GM21576 (cell line): ENCODE results near the gene LGI4.

Source experiments
- ATAC-seq: cut with Tn5 transposase; IDR thresholded peaks from one replicate; pipeline ENCODE4 v1.9.1; 2021; ENCODE audit warnings: mild to moderate bottlenecking, moderate library complexity; ENCODE audit not compliant: unreplicated experiment

The LGI4 gene

GRCh38 chr19:35088131-35088913 lies 46.5 kb downstream of the LGI4 start:
- no peak for ATAC-seq

- ATAC-seq = no peak
These were observed 47.5 kb downstream of the LGI4 start for GRCh38 chr19:35087393-35087792.

DNA sequence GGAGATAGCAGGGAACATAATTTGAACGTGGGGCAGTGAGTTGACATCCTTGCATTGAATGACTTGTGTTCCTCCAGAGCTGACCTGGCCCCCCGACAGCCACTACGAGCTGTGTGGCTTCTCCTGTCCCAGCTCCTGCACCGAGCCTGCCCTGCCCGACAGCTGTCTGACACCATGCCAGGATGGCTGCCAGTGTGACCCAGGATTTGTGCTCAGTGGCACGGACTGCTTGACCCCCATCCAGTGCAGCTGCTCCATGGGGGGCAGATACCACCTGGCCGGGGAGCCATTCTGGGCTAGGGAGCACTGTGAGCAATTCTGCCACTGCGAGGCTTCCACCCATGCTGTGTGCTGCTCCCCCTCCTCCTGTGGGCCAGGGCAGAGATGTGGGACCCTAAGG lies 48.4 kb downstream of the LGI4 start:
- no peak for ATAC-seq

- ATAC-seq = no peak
These were observed 48.9 kb downstream of the LGI4 start for GRCh38 chr19:35085947-35086346.

GRCh38 chr19:35084509-35084762 lies 50.4 kb downstream of the LGI4 start:
- no peak for ATAC-seq

DNA sequence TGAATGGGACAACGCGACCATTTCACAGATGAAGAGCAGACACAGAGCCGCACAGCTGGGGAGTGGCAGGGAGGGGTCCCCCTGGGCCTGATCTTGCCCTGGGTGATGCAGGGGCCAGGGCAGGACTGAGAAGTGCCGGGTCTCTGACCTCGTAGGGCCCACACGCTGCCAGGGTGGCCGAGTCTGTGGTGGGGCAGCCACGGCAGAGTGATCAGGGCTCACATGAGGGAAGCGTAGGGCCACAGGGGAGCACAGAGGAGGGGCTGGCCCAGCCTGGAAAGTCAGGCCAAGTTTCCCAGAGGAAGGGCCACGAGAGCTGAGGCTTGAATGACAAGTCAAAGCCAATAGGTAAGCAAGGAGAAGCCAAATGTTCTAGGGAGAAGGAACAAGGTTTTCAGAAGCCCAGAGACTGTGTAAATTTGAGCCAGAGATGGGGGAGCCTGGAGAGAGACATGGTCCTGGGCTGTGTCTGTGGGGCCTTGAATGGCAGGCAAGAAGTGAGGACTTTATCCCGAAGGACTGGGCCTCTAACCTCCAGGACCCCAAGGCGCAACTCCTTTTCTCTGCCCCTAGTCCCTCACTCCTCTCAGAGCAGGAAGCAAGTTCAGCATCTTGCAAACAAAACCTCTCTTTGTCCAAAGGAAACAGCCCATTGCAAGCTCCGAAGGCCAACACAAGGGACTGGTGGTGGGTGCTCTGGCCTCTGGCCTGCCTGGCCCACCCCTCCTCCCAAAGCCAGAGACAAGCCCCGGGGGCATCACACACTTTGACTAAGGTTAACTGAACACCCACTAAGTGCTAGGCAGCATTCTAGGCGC lies 51.0 kb downstream of the LGI4 start:
- ATAC-seq = no peak

DNA sequence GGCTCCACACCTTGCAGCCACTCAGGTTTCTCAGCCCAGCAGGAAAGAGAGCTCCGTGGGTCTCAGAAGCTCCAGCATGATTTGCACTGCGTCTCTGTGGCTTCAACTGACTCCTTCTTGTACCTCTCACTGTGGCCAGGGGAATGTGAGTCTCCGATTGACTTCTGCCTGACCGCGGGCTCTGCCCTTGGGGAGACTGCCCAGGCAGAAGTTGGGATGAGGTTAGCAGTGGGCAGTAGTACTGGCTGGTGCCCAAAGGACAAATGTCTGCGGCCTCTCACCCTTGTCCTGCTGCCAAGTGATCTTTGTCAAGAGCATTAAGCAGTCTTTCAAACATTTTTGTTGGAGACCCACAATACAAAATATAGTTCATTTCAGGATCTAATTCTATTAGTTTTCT lies 53.7 kb downstream of the LGI4 start:
- no peak for ATAC-seq

DNA sequence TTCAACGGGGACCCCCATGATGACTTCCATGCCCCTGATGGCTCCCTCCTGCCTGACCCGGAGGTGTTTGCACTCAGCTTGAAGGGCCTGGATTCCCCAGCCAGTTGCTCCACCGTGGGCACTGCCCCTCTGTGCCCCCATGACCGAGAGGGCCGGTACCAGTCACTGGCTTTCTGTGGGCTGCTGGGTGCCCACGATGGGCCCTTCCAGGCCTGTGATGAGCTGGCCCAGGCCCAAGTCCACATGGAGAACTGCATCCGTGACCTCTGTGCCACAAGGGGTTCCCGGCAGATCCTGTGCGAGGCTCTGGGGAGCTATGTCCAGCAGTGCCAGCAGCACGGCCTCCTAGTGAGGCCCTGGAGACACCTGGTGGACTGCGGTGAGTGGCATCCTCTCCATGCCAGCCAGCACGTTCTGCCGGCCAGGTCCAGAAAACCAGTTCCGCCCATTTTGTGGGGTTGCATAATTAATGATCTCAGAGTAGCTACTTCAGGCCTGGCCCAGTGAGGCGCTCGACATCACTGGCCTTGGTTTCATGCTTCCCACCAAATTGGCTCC lies 54.2 kb downstream of the LGI4 start:
- ATAC-seq = no peak

GRCh38 chr19:35079826-35080225 lies 55.0 kb downstream of the LGI4 start:
- no peak for ATAC-seq

DNA sequence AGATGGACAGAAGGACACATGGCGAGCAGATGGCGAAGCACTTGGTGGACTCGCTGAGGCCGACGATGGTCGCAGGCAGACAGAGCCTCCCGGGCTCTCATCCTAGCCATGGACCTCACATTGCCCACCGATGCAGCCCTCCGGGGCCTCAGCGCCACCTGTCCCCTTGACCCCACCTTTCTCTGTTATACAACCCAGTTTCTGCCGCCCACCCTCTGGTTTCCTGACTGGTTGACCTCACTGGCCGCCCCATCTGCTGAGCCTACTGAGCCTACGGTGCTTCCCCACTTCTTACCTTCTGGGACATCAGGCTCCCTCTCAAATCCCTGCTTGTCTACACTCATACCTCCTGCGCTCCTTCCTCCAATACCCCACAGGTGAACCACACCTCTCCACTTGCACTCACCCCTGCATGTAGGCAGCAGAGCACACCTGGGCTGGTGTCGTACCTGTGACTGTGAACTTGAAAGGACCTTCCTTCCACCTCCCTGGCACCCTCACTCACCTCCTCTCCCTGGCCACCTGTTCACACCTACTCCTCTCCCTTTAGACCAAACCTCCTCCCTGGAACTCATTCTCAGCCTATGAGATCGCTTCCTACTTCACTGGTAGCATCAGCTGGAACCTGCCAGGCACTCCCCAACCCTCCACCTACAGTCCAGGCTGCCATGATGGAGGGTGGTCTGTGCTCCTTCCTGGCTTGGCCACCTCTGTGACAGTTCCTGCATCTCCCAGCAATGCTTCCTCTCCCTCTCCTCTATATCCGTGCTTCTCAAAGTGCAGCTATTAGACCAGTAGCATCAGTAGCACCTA lies 57.2 kb downstream of the LGI4 start:
- no peak for ATAC-seq

- no peak for ATAC-seq
These were observed 58.2 kb downstream of the LGI4 start for GRCh38 chr19:35076657-35077056.

- no peak for ATAC-seq
These were observed 58.9 kb downstream of the LGI4 start for GRCh38 chr19:35076026-35076370.

GRCh38 chr19:35075202-35076025 lies 59.4 kb downstream of the LGI4 start:
- no peak for ATAC-seq
